ENCODE measurements around the gene RAB4A.

DNA sequence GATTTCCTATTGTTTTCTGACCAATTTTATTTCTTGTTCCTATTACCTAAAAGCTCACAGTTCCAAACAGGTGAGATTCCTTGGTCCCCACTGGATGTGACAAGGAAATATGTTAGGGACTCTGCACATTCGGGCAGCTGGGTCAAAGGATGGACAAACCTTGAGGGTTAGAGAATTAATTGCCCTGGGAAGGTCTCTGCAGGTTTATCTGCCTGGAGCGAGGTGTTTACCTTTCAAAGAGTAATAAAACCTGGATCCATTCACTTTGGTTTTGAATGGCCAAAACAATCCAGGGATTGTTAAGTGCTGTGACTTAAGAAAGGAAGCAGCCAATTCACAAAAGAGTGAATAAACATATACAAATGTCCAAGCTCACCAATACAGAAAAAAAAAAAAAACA, 33.6 kb upstream of the RAB4A start:
- TF ChIP-seq ZBTB7A (IDR thresholded peaks at IDR 0.05; ENCODE audit: low read depth) (no peak), RAD21 (IDR thresholded peaks at IDR 0.05; ENCODE audit: low read depth) (no peak), TCF12 (IDR thresholded peaks at IDR 0.05; ENCODE audit: low read depth) (no peak), FOXM1 (IDR thresholded peaks at IDR 0.05; ENCODE audit: borderline replicate concordance, low read depth) (no peak), YY1 (IDR thresholded peaks at IDR 0.05; ENCODE audit: low read depth) (no peak), EP300 (IDR thresholded peaks at IDR 0.05; ENCODE audit: borderline replicate concordance) (no peak), CREB1 (IDR thresholded peaks at IDR 0.05; ENCODE audit: low read depth) (no peak), CEBPB (IDR thresholded peaks at IDR 0.05) (no peak), EGR1 (IDR thresholded peaks at IDR 0.05) (no peak)
- TF ChIP-seq, protein P1, sequence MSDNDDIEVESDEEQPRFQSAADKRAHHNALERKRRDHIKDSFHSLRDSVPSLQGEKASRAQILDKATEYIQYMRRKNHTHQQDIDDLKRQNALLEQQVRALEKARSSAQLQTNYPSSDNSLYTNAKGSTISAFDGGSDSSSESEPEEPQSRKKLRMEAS (IDR thresholded peaks at IDR 0.05) = no peak
- TF ChIP-seq, protein P2, sequence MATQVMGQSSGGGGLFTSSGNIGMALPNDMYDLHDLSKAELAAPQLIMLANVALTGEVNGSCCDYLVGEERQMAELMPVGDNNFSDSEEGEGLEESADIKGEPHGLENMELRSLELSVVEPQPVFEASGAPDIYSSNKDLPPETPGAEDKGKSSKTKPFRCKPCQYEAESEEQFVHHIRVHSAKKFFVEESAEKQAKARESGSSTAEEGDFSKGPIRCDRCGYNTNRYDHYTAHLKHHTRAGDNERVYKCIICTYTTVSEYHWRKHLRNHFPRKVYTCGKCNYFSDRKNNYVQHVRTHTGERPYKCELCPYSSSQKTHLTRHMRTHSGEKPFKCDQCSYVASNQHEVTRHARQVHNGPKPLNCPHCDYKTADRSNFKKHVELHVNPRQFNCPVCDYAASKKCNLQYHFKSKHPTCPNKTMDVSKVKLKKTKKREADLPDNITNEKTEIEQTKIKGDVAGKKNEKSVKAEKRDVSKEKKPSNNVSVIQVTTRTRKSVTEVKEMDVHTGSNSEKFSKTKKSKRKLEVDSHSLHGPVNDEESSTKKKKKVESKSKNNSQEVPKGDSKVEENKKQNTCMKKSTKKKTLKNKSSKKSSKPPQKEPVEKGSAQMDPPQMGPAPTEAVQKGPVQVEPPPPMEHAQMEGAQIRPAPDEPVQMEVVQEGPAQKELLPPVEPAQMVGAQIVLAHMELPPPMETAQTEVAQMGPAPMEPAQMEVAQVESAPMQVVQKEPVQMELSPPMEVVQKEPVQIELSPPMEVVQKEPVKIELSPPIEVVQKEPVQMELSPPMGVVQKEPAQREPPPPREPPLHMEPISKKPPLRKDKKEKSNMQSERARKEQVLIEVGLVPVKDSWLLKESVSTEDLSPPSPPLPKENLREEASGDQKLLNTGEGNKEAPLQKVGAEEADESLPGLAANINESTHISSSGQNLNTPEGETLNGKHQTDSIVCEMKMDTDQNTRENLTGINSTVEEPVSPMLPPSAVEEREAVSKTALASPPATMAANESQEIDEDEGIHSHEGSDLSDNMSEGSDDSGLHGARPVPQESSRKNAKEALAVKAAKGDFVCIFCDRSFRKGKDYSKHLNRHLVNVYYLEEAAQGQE (IDR thresholded peaks at IDR 0.05; ENCODE audit: low read depth) = no peak
